Ovary (tissue), 3 donors: ENCODE results near the gene TRUB2.

Experiments used
- POLR2A ChIP-seq: fragments of 450-650 bp; IDR thresholded peaks from one replicate; pipeline ENCODE4 v1.6.1; 2017; ENCODE audit warnings: antibody characterized with exemption, mild to moderate bottlenecking, moderate library complexity
- TF ChIP-seq, protein P1 (sequence below), 3 donors: fragments of 450-650 bp in 2 of 3; fragments of 200-600 bp in 1 of 3; IDR thresholded peaks; one replicate each; pipeline versions ENCODE4 v1.5.1 to v1.8.0; 2016 to 2022; ENCODE audit warnings: antibody characterized with exemption in 3 of 3, mild to moderate bottlenecking in 1 of 3
- donor health status: DM: no; HTN: no; CAD: no.

- TF ChIP-seq, protein P1, sequence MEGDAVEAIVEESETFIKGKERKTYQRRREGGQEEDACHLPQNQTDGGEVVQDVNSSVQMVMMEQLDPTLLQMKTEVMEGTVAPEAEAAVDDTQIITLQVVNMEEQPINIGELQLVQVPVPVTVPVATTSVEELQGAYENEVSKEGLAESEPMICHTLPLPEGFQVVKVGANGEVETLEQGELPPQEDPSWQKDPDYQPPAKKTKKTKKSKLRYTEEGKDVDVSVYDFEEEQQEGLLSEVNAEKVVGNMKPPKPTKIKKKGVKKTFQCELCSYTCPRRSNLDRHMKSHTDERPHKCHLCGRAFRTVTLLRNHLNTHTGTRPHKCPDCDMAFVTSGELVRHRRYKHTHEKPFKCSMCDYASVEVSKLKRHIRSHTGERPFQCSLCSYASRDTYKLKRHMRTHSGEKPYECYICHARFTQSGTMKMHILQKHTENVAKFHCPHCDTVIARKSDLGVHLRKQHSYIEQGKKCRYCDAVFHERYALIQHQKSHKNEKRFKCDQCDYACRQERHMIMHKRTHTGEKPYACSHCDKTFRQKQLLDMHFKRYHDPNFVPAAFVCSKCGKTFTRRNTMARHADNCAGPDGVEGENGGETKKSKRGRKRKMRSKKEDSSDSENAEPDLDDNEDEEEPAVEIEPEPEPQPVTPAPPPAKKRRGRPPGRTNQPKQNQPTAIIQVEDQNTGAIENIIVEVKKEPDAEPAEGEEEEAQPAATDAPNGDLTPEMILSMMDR (IDR thresholded peaks at IDR 0.05): no peak
- no peak for TF ChIP-seq POLR2A
Observed at GRCh38 chr9:128282500-128282899, 39.7 kb downstream of the TRUB2 start.
